ENCODE results near the gene TNRC6C. TPM values are rescaled to one million over a fixed set of nuclear protein-coding genes. Genes with fewer than 3 reads are reported as not detected.
A peak's percentile ranks its signal among the peaks of the same experiment; 100 is the strongest.

Gene TNRC6C
- total and polyA plus RNA-seq, 2 of the 13 experiments (the other 11 are each of a cell fraction or from before 2014, with no cell fraction given): 0.66 to 4.9 TPM

DNA sequence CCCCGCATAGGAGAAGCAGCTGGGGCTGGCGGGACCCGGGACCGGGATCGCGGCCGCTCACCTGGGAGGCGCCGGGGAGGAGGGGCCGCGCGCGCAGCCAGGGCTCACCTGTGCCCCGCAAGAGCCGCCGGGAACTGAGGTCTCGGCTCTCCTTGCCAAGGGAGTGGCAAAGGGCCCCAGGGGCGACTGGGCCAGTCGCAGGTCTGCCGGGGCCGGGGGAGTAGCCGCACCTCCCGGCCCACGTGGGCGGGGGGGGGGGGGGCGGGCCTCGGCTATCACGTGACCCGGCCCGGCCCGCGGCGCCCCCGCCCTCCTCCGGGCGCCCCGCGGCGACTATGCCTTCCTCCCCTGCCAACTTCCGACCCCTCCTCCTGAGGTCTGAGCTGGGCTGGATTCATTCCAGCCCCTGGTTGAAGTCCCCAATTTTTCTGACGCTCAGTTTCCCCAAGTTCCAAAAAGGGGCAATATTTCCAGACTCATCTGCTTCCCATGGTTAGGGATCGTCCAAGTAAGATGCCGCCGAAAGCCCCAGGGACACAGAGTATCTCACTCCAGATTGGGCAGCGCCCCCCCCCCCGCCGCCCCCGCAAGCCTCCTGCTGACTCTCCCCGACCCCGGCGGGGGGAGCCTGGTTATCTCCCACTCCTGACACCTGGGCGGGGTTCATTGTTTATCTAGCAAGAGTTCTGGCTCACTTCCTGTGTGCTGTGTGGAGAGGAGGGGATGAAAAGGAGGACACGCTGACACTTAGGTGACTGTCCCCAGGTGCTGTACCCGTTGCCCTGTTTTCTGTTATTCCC lies 170.2 kb downstream of the TNRC6C start, which contains the start of gene TMC6 (continued):
- TF ChIP-seq, protein P1, sequence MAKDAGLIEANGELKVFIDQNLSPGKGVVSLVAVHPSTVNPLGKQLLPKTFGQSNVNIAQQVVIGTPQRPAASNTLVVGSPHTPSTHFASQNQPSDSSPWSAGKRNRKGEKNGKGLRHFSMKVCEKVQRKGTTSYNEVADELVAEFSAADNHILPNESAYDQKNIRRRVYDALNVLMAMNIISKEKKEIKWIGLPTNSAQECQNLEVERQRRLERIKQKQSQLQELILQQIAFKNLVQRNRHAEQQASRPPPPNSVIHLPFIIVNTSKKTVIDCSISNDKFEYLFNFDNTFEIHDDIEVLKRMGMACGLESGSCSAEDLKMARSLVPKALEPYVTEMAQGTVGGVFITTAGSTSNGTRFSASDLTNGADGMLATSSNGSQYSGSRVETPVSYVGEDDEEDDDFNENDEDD (CRISPR knock-in tag; IDR thresholded peaks at IDR 0.05; ENCODE audit: borderline replicate concordance): peak; percentile 19; the same call in 1 of the 2 replicates
- TF ChIP-seq, protein P2, sequence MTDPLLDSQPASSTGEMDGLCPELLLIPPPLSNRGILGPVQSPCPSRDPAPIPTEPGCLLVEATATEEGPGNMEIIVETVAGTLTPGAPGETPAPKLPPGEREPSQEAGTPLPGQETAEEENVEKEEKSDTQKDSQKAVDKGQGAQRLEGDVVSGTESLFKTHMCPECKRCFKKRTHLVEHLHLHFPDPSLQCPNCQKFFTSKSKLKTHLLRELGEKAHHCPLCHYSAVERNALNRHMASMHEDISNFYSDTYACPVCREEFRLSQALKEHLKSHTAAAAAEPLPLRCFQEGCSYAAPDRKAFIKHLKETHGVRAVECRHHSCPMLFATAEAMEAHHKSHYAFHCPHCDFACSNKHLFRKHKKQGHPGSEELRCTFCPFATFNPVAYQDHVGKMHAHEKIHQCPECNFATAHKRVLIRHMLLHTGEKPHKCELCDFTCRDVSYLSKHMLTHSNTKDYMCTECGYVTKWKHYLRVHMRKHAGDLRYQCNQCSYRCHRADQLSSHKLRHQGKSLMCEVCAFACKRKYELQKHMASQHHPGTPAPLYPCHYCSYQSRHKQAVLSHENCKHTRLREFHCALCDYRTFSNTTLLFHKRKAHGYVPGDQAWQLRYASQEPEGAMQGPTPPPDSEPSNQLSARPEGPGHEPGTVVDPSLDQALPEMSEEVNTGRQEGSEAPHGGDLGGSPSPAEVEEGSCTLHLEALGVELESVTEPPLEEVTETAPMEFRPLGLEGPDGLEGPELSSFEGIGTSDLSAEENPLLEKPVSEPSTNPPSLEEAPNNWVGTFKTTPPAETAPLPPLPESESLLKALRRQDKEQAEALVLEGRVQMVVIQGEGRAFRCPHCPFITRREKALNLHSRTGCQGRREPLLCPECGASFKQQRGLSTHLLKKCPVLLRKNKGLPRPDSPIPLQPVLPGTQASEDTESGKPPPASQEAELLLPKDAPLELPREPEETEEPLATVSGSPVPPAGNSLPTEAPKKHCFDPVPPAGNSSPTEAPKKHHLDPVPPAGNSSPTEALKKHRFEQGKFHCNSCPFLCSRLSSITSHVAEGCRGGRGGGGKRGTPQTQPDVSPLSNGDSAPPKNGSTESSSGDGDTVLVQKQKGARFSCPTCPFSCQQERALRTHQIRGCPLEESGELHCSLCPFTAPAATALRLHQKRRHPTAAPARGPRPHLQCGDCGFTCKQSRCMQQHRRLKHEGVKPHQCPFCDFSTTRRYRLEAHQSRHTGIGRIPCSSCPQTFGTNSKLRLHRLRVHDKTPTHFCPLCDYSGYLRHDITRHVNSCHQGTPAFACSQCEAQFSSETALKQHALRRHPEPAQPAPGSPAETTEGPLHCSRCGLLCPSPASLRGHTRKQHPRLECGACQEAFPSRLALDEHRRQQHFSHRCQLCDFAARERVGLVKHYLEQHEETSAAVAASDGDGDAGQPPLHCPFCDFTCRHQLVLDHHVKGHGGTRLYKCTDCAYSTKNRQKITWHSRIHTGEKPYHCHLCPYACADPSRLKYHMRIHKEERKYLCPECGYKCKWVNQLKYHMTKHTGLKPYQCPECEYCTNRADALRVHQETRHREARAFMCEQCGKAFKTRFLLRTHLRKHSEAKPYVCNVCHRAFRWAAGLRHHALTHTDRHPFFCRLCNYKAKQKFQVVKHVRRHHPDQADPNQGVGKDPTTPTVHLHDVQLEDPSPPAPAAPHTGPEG (CRISPR knock-in tag; IDR thresholded peaks at IDR 0.05): no peak
- TF ChIP-seq, protein P3, sequence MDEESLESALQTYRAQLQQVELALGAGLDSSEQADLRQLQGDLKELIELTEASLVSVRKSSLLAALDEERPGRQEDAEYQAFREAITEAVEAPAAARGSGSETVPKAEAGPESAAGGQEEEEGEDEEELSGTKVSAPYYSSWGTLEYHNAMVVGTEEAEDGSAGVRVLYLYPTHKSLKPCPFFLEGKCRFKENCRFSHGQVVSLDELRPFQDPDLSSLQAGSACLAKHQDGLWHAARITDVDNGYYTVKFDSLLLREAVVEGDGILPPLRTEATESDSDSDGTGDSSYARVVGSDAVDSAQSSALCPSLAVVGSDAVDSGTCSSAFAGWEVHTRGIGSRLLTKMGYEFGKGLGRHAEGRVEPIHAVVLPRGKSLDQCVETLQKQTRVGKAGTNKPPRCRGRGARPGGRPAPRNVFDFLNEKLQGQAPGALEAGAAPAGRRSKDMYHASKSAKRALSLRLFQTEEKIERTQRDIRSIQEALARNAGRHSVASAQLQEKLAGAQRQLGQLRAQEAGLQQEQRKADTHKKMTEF (CRISPR knock-in tag; IDR thresholded peaks at IDR 0.05): peak; percentile 70; the same call in 1 of the 2 replicates
- TF ChIP-seq ARHGAP35 (CRISPR knock-in tag; IDR thresholded peaks at IDR 0.05; ENCODE audit: borderline replicate concordance) (no peak), ZNF547 (CRISPR knock-in tag; IDR thresholded peaks at IDR 0.05) (no peak), NR2C2 (CRISPR knock-in tag; IDR thresholded peaks at IDR 0.05; ENCODE audit: borderline replicate concordance) (no peak), SMARCE1 (IDR thresholded peaks at IDR 0.05; ENCODE audit: borderline replicate concordance) (no peak), POLR2G (IDR thresholded peaks at IDR 0.05; ENCODE audit: low read depth, low read length) (peak; percentile 83), SMC3 (IDR thresholded peaks at IDR 0.05; ENCODE audit: low read length) (no peak)
- TF ChIP-seq, protein P4, sequence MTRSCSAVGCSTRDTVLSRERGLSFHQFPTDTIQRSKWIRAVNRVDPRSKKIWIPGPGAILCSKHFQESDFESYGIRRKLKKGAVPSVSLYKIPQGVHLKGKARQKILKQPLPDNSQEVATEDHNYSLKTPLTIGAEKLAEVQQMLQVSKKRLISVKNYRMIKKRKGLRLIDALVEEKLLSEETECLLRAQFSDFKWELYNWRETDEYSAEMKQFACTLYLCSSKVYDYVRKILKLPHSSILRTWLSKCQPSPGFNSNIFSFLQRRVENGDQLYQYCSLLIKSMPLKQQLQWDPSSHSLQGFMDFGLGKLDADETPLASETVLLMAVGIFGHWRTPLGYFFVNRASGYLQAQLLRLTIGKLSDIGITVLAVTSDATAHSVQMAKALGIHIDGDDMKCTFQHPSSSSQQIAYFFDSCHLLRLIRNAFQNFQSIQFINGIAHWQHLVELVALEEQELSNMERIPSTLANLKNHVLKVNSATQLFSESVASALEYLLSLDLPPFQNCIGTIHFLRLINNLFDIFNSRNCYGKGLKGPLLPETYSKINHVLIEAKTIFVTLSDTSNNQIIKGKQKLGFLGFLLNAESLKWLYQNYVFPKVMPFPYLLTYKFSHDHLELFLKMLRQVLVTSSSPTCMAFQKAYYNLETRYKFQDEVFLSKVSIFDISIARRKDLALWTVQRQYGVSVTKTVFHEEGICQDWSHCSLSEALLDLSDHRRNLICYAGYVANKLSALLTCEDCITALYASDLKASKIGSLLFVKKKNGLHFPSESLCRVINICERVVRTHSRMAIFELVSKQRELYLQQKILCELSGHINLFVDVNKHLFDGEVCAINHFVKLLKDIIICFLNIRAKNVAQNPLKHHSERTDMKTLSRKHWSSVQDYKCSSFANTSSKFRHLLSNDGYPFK (CRISPR knock-in tag; IDR thresholded peaks at IDR 0.05; ENCODE audit: borderline replicate concordance): no peak
- TF ChIP-seq, protein P5, sequence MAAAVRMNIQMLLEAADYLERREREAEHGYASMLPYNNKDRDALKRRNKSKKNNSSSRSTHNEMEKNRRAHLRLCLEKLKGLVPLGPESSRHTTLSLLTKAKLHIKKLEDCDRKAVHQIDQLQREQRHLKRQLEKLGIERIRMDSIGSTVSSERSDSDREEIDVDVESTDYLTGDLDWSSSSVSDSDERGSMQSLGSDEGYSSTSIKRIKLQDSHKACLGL (CRISPR knock-in tag; IDR thresholded peaks at IDR 0.05): peak; percentile 79; the same call in 1 of the 2 replicates
- TF ChIP-seq, protein P6, sequence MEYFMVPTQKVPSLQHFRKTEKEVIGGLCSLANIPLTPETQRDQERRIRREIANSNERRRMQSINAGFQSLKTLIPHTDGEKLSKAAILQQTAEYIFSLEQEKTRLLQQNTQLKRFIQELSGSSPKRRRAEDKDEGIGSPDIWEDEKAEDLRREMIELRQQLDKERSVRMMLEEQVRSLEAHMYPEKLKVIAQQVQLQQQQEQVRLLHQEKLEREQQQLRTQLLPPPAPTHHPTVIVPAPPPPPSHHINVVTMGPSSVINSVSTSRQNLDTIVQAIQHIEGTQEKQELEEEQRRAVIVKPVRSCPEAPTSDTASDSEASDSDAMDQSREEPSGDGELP (IDR thresholded peaks at IDR 0.05; ENCODE audit: borderline replicate concordance, low read depth): peak; percentile 51; the same call in 1 of the 2 replicates
- TF ChIP-seq, protein P7, sequence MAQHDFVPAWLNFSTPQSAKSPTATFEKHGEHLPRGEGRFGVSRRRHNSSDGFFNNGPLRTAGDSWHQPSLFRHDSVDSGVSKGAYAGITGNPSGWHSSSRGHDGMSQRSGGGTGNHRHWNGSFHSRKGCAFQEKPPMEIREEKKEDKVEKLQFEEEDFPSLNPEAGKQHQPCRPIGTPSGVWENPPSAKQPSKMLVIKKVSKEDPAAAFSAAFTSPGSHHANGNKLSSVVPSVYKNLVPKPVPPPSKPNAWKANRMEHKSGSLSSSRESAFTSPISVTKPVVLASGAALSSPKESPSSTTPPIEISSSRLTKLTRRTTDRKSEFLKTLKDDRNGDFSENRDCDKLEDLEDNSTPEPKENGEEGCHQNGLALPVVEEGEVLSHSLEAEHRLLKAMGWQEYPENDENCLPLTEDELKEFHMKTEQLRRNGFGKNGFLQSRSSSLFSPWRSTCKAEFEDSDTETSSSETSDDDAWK (CRISPR knock-in tag; IDR thresholded peaks at IDR 0.05): no peak
